ENCODE measurements around the gene FMO2.
"Not testable (repeated sequence)": the region's sequence is repeated elsewhere in the genome, so short reads cannot be mapped to it uniquely, and the experiment has no call there.

Gene FMO2

GRCh38 chr1:171222936-171223335, 37.8 kb downstream of the FMO2 start:
- FAIRE-seq (no peak), DNase-seq (ENCODE audit: insufficient read length) (no peak)
- TF ChIP-seq POLR2AphosphoS5 (IDR thresholded peaks at IDR 0.05; ENCODE audit: low read depth, low read length) (no peak), TAF1 (IDR thresholded peaks at IDR 0.05; ENCODE audit: borderline replicate concordance, low read depth, low read length) (no peak), POLR2A (IDR thresholded peaks at IDR 0.05; ENCODE audit: low read depth, low read length) (no peak)

GRCh38 chr1:171224257-171224656, 39.2 kb downstream of the FMO2 start:
- not testable (repeated sequence) for DNase-seq (ENCODE audit: insufficient read length)
- FAIRE-seq: peak; percentile 82

GRCh38 chr1:171226747-171227370, 41.8 kb downstream of the FMO2 start:
- peak; percentile 95 for FAIRE-seq
- TF ChIP-seq TAF1 (IDR thresholded peaks at IDR 0.05; ENCODE audit: borderline replicate concordance, low read depth, low read length): no peak
- no peak for TF ChIP-seq POLR2A (IDR thresholded peaks at IDR 0.05; ENCODE audit: low read depth, low read length)
- no peak for DNase-seq (ENCODE audit: insufficient read length)

- DNase-seq (ENCODE audit: insufficient read length) (no peak), FAIRE-seq (no peak)
- TF ChIP-seq POLR2A (IDR thresholded peaks at IDR 0.05; ENCODE audit: low read depth, low read length) (no peak), TAF1 (IDR thresholded peaks at IDR 0.05; ENCODE audit: borderline replicate concordance, low read depth, low read length) (no peak), POLR2AphosphoS5 (IDR thresholded peaks at IDR 0.05; ENCODE audit: low read depth, low read length) (no peak)
These were observed 46.2 kb downstream of the FMO2 start for GRCh38 chr1:171231326-171231725.

- no peak for FAIRE-seq
- DNase-seq (ENCODE audit: insufficient read length): no peak
- TF ChIP-seq TAF1 (IDR thresholded peaks at IDR 0.05; ENCODE audit: borderline replicate concordance, low read depth, low read length) (no peak), POLR2AphosphoS5 (IDR thresholded peaks at IDR 0.05; ENCODE audit: low read depth, low read length) (no peak), POLR2A (IDR thresholded peaks at IDR 0.05; ENCODE audit: low read depth, low read length) (no peak)
These were observed 48.1 kb downstream of the FMO2 start for GRCh38 chr1:171233183-171233582.

GRCh38 chr1:171236231-171236630, 51.1 kb downstream of the FMO2 start:
- not testable (repeated sequence) for DNase-seq (ENCODE audit: insufficient read length); FAIRE-seq

GRCh38 chr1:171243878-171244277, 58.8 kb downstream of the FMO2 start:
- no peak for FAIRE-seq

GRCh38 chr1:171245458-171246064, 60.5 kb downstream of the FMO2 start:
- TF ChIP-seq POLR2AphosphoS5 (IDR thresholded peaks at IDR 0.05; ENCODE audit: low read depth, low read length): no peak
- peak; percentile 30 for FAIRE-seq
- DNase-seq (ENCODE audit: insufficient read length): no peak

More at GRCh38 chr1:171243878-171244277, 58.8 kb downstream of the FMO2 start:
- DNase-seq (ENCODE audit: insufficient read length): no peak
- TF ChIP-seq POLR2A (IDR thresholded peaks at IDR 0.05; ENCODE audit: low read depth, low read length) (no peak), POLR2AphosphoS5 (IDR thresholded peaks at IDR 0.05; ENCODE audit: low read depth, low read length) (no peak), TAF1 (IDR thresholded peaks at IDR 0.05; ENCODE audit: borderline replicate concordance, low read depth, low read length) (no peak)

- FAIRE-seq: no peak
- DNase-seq (ENCODE audit: insufficient read length): no peak
- no peak for TF ChIP-seq POLR2A (IDR thresholded peaks at IDR 0.05; ENCODE audit: low read depth, low read length)
- TF ChIP-seq TAF1 (IDR thresholded peaks at IDR 0.05; ENCODE audit: borderline replicate concordance, low read depth, low read length): no peak
- TF ChIP-seq POLR2AphosphoS5 (IDR thresholded peaks at IDR 0.05; ENCODE audit: low read depth, low read length): no peak
These were observed 62.4 kb downstream of the FMO2 start for GRCh38 chr1:171247501-171247900.

GRCh38 chr1:171248302-171248701, 63.2 kb downstream of the FMO2 start, which contains the start of gene FMO1:
FMO1 (plus strand) TSS chr1:171248494; CDS start chr1:171258088, 9,594 bp downstream.
- FAIRE-seq: no peak

GRCh38 chr1:171248841-171249240, 63.7 kb downstream of the FMO2 start:
- no peak for DNase-seq (ENCODE audit: insufficient read length)
- no peak for FAIRE-seq
- TF ChIP-seq POLR2A (IDR thresholded peaks at IDR 0.05; ENCODE audit: low read depth, low read length) (no peak), TAF1 (IDR thresholded peaks at IDR 0.05; ENCODE audit: borderline replicate concordance, low read depth, low read length) (no peak), POLR2AphosphoS5 (IDR thresholded peaks at IDR 0.05; ENCODE audit: low read depth, low read length) (no peak)

More at GRCh38 chr1:171248302-171248701, 63.2 kb downstream of the FMO2 start, which contains the start of gene FMO1:
- no peak for DNase-seq (ENCODE audit: insufficient read length)
- TF ChIP-seq POLR2AphosphoS5 (IDR thresholded peaks at IDR 0.05; ENCODE audit: low read depth, low read length): no peak
- no peak for TF ChIP-seq POLR2A (IDR thresholded peaks at IDR 0.05; ENCODE audit: low read depth, low read length)
- no peak for TF ChIP-seq TAF1 (IDR thresholded peaks at IDR 0.05; ENCODE audit: borderline replicate concordance, low read depth, low read length)

GRCh38 chr1:171250263-171250662, 65.2 kb downstream of the FMO2 start:
- no peak for DNase-seq (ENCODE audit: insufficient read length)
- TF ChIP-seq POLR2AphosphoS5 (IDR thresholded peaks at IDR 0.05; ENCODE audit: low read depth, low read length) (no peak), TAF1 (IDR thresholded peaks at IDR 0.05; ENCODE audit: borderline replicate concordance, low read depth, low read length) (no peak), POLR2A (IDR thresholded peaks at IDR 0.05; ENCODE audit: low read depth, low read length) (no peak)

More at GRCh38 chr1:171250263-171250662, 65.2 kb downstream of the FMO2 start:
- no peak for FAIRE-seq
